GM18526 (cell line): ENCODE measurements around the gene CELF2.

Experiments used
- POLR2A ChIP-seq: IDR thresholded peaks from 3 replicates; pipeline ENCODE4 v1.6.1; 2011; ENCODE audit not compliant: insufficient read length; ENCODE audit errors: extremely low read depth

The CELF2 gene

DNA sequence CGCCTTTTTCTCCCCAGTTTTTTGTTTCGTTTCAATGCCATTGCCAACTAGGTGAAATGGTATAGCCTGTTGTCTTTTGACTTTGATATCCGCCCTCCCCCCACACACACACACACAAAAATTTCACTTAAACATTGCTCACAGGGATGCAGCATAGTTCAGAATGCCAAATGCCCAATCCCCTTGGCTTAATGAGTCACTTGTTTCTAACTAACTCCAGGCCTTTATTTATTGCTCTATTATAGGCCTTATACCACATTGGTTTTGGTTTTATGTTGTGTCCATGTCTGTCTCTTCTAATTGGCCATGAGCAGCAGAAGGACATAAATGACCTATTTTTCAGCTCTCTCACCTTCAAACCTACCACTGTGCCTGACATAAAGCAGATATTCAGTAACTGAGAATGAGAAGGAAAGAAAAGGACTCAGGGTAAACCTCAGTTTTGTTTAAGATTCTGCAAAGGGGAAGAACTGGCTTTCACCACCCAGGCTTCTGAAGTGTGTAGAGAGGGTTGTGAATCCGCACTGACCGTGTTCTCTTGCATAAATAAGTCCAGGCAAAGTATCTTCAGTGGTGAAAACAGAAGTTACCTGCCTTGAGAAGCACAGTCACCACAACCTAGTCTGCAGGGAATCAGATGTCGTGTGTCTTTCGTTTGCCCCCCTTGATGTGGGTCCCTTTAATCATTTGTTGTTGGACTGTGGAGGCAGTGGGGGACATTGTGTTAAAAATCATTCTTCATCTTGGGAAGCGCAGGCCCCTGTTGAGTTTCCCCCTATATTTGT is 139.8 kb downstream of the CELF2 start:
- TF ChIP-seq POLR2A = no peak

DNA sequence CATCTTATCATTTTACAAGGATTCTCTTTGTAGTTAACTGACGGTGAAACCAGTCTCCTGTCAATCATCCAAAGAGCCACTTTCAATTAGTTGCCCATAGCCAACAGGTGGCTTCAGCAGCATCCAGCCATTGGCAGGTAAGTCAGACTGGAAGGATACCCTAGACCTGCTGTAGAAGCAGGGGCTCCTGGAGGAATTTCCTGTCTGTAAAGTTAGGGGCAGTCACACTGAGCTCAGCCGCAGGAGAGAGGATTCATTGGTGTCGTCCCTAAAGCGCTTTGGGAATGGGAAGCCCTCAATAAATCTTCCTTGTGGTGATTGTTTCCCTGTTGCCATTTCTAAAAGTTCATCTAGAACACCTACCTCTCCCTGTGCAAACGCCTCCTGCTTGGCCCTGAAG is 140.4 kb downstream of the CELF2 start:
- TF ChIP-seq POLR2A = no peak

DNA sequence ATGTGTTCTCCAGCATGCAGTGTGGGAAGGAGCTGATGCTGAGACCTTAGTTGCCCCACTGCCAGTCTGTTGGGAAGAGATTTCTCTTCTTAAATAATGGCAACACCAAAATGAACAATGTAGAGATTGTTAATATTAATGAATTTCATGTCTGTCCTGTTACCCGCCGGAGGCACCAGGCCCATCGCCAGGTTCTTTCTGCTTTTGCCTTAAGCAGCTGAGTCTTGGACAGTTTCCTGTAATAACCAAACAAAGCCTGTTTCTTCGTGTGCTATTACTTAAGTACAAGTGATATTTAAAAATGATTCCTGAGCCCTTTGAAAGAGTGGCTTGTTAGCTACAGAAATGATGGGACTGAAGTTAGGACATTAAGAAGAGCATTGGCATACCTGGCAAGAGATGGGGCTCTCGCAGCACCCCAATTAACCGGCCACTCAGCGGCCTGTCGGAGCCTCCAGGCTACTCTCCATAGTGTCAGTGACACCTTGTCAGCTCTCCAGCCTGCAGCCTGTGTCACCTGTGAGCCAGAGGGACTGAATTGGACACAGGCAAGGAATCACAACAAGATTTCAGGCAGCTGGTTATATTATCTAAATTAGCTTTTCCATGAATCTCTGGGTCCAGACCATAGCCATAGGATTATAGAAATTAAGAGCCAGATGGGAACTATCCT is 142.0 kb downstream of the CELF2 start:
- no peak for TF ChIP-seq POLR2A

GRCh38 chr10:11161096-11161495 is 143.4 kb downstream of the CELF2 start:
- no peak for TF ChIP-seq POLR2A

GRCh38 chr10:11161910-11162309 is 144.2 kb downstream of the CELF2 start:
- TF ChIP-seq POLR2A = no peak

- TF ChIP-seq POLR2A = no peak
These were observed 145.3 kb downstream of the CELF2 start for GRCh38 chr10:11162828-11163599.

GRCh38 chr10:11163780-11164550 is 146.3 kb downstream of the CELF2 start:
- TF ChIP-seq POLR2A = no peak

GRCh38 chr10:11164551-11164802 is 146.8 kb downstream of the CELF2 start:
- TF ChIP-seq POLR2A = no peak

DNA sequence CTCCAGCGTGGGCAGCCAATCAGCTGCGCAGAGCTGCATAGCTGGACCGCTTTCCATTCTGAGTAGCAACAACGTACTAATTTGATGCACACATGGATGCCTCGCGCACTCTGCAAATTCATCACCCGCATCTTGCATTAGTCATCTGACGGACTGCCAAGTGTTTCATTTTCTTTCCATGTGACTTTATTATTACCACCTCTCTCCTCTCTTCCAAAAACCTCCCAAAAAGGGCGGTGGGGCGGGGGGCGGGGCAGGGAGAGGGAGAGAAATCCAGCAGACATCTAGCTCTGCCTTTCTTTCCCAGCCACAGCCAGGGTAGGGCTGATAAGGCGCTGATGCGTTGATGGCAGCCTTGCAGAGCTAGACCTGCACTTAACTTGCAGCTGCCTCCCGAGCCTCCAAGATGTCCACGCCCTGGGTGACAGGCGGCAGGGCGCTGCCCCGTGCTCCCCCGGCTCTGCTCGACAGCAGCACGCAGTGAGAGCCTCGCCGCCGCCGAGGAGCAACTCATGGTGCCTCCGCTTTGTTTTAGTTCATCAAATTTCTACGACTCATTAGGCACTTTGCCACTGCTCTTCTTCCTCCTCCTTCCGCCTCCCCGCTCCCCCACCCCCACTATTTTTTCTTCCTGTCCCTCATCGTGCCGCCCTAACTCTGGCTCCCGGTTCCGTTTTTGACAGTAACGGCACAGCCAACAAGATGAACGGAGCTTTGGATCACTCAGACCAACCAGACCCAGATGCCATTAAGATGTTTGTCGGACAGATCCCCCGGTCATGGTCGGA is 147.3 kb downstream of the CELF2 start:
- TF ChIP-seq POLR2A = peak; percentile 66

- no peak for TF ChIP-seq POLR2A
These were observed 148.2 kb downstream of the CELF2 start for GRCh38 chr10:11165591-11166543.

DNA sequence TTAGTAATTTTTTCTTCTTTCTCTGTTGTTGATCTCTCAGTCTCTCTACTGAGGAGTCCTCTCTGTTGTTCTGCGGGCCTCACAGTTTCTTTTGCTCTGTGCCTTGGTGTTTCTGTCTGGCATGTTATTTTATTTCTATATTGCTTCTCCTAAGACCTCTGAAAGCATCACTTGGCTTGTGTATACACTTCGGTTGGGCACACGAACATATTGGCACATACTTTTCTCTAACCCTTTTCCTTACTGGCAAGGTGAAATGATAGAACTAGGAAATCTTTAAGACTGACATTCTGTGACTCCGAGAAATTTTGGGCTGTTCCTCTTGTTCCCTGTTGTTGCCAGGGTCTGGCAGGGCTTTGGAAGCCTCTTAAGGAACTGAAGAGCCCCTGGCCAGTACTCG is 148.9 kb downstream of the CELF2 start:
- TF ChIP-seq POLR2A = no peak

DNA sequence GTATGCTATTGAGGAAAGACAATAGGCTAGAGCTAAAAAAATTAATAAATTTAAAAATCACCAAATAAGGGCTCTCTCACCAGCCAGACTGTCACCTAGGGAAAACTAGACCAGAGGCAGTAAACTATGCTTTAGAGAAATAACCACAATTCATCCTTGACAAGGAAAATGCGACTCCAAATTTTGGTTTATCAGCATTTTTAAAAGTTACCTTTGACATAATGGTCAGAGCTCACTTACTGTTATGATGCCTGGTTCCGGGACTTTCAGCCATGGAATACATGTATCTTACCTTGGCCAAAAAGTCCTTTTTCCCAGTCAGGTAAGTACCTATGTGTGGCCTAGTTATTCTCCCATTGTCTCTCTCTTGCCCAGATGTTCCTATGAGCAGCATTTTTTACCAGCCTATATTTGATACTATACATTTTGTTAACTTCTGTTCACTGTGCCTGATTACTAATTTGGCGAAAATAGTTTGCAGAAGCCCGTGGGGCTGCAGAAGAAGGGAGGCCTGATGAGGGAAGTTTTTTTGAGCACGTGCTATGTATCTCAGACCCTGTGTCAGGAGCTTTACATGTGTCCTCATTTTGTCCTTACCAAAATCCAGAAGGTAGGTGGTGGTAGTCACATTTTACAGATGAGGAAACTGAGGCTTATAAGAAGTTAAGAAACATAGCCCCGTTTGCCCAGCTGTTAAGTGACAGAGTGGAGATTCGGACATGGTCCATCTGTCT is 149.7 kb downstream of the CELF2 start:
- no peak for TF ChIP-seq POLR2A
